KMS-11 (cell line): Measurements from ENCODE around the gene DHX15.

Source experiments
- H2AFZ ChIP-seq: fragments of 200-600 bp; sonication (generic); 2 replicates; pipeline ENCODE4 v1.6.1; 2016; ENCODE audit warnings: antibody characterized with exemption, mixed run types, low read depth
- H3K27ac ChIP-seq: fragments of 200-600 bp; sonication (generic); 2 replicates; pipeline ENCODE4 v1.6.1; 2016; ENCODE audit warnings: mild to moderate bottlenecking, mixed run types
- H3K27me3 ChIP-seq: fragments of 200-600 bp; sonication (generic); 2 replicates; pipeline ENCODE4 v1.6.1; 2017; ENCODE audit warnings: mild to moderate bottlenecking, low read depth, mixed run types, moderate library complexity; ENCODE audit not compliant: insufficient read depth
- H3K36me3 ChIP-seq: fragments of 200-600 bp; sonication (generic); 2 replicates; pipeline ENCODE4 v1.6.1; 2017; ENCODE audit warnings: mild to moderate bottlenecking, mixed run types; ENCODE audit not compliant: insufficient read depth
- H3K4me1 ChIP-seq: fragments of 200-600 bp; sonication (generic); 2 replicates; pipeline ENCODE4 v1.6.1; 2016; ENCODE audit warnings: mild to moderate bottlenecking, low read depth, mixed run types; ENCODE audit not compliant: poor library complexity, severe bottlenecking
- H3K4me2 ChIP-seq: fragments of 200-600 bp; sonication (generic); 2 replicates; pipeline ENCODE4 v1.7.0; 2016; ENCODE audit warnings: mild to moderate bottlenecking, mixed run types
- H3K4me3 ChIP-seq: fragments of 200-600 bp; sonication (generic); IDR thresholded peaks from 2 replicates; pipeline ENCODE4 v1.6.1; 2017; ENCODE audit warnings: low read depth, low read length, mixed read lengths; ENCODE audit not compliant: insufficient read depth
- H3K79me2 ChIP-seq: fragments of 200-600 bp; sonication (generic); 2 replicates; pipeline ENCODE4 v1.6.1; 2016; ENCODE audit warnings: low read depth, mixed run types; ENCODE audit not compliant: insufficient read depth
- H3K9ac ChIP-seq: fragments of 200-600 bp; sonication (generic); 2 replicates; pipeline ENCODE4 v1.6.1; 2016; ENCODE audit warnings: mild to moderate bottlenecking, mixed run types
- H4K20me1 ChIP-seq: fragments of 200-600 bp; sonication (generic); 2 replicates; pipeline ENCODE4 v1.6.1; 2016; ENCODE audit warnings: mild to moderate bottlenecking, mixed run types; ENCODE audit not compliant: insufficient read depth
- TF ChIP-seq, protein P1 (sequence below): fragments of 200-600 bp; sonication (generic); conservative IDR thresholded peaks from 2 replicates; pipeline ENCODE4 v1.6.1; 2017; ENCODE audit warnings: low read depth, mild to moderate bottlenecking, antibody characterized with exemption, low read length, moderate library complexity, mixed read lengths

The DHX15 gene

DNA sequence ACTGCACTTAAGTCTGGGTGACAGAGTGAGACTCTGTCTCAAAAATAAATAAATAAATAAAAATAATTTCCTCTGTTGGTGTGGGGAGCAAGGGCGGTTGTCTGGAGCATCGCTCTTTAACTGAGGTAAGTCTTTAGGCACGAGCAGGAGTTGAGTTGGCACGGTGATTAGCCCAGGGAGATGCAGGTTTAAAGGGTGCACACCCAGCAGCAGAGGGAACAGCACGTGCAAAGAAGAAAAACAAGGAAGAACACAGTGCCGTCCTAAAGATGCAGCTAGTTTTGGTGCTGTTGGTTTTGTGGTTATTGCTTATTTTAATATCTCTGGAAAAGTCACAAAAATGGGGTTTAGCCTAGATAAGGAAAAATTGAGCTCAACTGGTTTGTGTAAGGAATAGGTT is 87.8 kb downstream of the DHX15 start:
- no peaks in the 10 kb centered on the region for H3K79me2 ChIP-seq
- no peak overlapping the region for H2AFZ ChIP-seq
- no peak overlapping the region for H3K9ac ChIP-seq
- no peaks in the 10 kb centered on the region for H3K4me1 ChIP-seq
- TF ChIP-seq, protein P1, sequence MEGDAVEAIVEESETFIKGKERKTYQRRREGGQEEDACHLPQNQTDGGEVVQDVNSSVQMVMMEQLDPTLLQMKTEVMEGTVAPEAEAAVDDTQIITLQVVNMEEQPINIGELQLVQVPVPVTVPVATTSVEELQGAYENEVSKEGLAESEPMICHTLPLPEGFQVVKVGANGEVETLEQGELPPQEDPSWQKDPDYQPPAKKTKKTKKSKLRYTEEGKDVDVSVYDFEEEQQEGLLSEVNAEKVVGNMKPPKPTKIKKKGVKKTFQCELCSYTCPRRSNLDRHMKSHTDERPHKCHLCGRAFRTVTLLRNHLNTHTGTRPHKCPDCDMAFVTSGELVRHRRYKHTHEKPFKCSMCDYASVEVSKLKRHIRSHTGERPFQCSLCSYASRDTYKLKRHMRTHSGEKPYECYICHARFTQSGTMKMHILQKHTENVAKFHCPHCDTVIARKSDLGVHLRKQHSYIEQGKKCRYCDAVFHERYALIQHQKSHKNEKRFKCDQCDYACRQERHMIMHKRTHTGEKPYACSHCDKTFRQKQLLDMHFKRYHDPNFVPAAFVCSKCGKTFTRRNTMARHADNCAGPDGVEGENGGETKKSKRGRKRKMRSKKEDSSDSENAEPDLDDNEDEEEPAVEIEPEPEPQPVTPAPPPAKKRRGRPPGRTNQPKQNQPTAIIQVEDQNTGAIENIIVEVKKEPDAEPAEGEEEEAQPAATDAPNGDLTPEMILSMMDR, result no peak
- no peak overlapping the region for H3K27ac ChIP-seq
- no peaks in the 10 kb centered on the region for H3K36me3 ChIP-seq
- H3K27me3 ChIP-seq, result no peaks in the 10 kb centered on the region
- no peak overlapping the region for H3K4me3 ChIP-seq
- no peak overlapping the region for H3K4me2 ChIP-seq
- no peaks in the 10 kb centered on the region for H4K20me1 ChIP-seq

GRCh38 chr4:24495388-24495787 is 89.0 kb downstream of the DHX15 start:
- Histone ChIP-seq H3K4me2 (no peak overlapping the region), H3K9ac (no peak overlapping the region), H3K27ac (no peak overlapping the region), H3K79me2 (no peaks in the 10 kb centered on the region), H3K27me3 (no peaks in the 10 kb centered on the region), H3K4me1 (no peaks in the 10 kb centered on the region), H3K4me3 (no peak overlapping the region), H3K36me3 (no peaks in the 10 kb centered on the region), H4K20me1 (no peaks in the 10 kb centered on the region), H2AFZ (no peak overlapping the region)
- TF ChIP-seq, protein P1, result no peak

GRCh38 chr4:24489870-24490269 is 94.5 kb downstream of the DHX15 start:
- Histone ChIP-seq H3K4me3 (no peak overlapping the region), H3K4me2 (no peak overlapping the region), H3K79me2 (no peaks in the 10 kb centered on the region), H3K4me1 (no peaks in the 10 kb centered on the region), H3K27me3 (no peaks in the 10 kb centered on the region), H4K20me1 (no peaks in the 10 kb centered on the region), H2AFZ (no peak overlapping the region), H3K9ac (no peak overlapping the region), H3K27ac (no peak overlapping the region), H3K36me3 (no peaks in the 10 kb centered on the region)
- TF ChIP-seq, protein P1, result no peak

GRCh38 chr4:24488399-24489164 is 95.8 kb downstream of the DHX15 start:
- no peaks in the 10 kb centered on the region for H3K79me2 ChIP-seq
- H2AFZ ChIP-seq, result no peak overlapping the region
- no peaks in the 10 kb centered on the region for H3K27me3 ChIP-seq
- H3K4me3 ChIP-seq, result no peak overlapping the region
- TF ChIP-seq, protein P1, result peak; percentile 77
- H4K20me1 ChIP-seq, result no peaks in the 10 kb centered on the region
- H3K4me1 ChIP-seq, result no peaks in the 10 kb centered on the region
- H3K36me3 ChIP-seq, result no peaks in the 10 kb centered on the region
- H3K9ac ChIP-seq, result no peak overlapping the region
- H3K4me2 ChIP-seq, result no peak overlapping the region
- H3K27ac ChIP-seq, result no peak overlapping the region
